Glutamatergic neuron (in vitro differentiated cells): ENCODE data around the gene NCAPD3. TPM values are rescaled to one million over a fixed set of nuclear protein-coding genes. Genes with fewer than 3 reads are reported as not detected.

Experiments
- DNase-seq: peaks from one replicate; pipeline ENCODE4 v3.0.0; 2022
- H3K27ac Mint-ChIP-seq: one replicate; pipeline ENCODE4 v1.8.0; 2020; ENCODE audit warnings: mild to moderate bottlenecking, mixed read lengths, inconsistent platforms; ENCODE audit not compliant: unreplicated experiment
- H3K27me3 Mint-ChIP-seq: one replicate; pipeline ENCODE4 v1.8.0; 2020; ENCODE audit warnings: mild to moderate bottlenecking, moderate library complexity, mixed read lengths, inconsistent platforms; ENCODE audit not compliant: unreplicated experiment
- H3K36me3 Mint-ChIP-seq: one replicate; pipeline ENCODE4 v1.8.0; 2020; ENCODE audit warnings: mild to moderate bottlenecking, mixed read lengths, inconsistent platforms; ENCODE audit not compliant: unreplicated experiment
- H3K4me1 Mint-ChIP-seq: one replicate; pipeline ENCODE4 v1.8.0; 2020; ENCODE audit warnings: mild to moderate bottlenecking, low read depth, mixed read lengths, inconsistent platforms; ENCODE audit not compliant: unreplicated experiment
- H3K4me3 Mint-ChIP-seq: one replicate; pipeline ENCODE4 v1.8.0; 2020; ENCODE audit warnings: mild to moderate bottlenecking, mixed read lengths, inconsistent platforms; ENCODE audit not compliant: unreplicated experiment
- H3K9me3 Mint-ChIP-seq: one replicate; pipeline ENCODE4 v1.8.0; 2020; ENCODE audit warnings: mild to moderate bottlenecking, moderate library complexity, mixed read lengths, inconsistent platforms; ENCODE audit not compliant: unreplicated experiment
- total RNA-seq: library from RNA; stranded (reverse); fragmentation: NEBNext Ultra II Directional; extraction: Animal tissue kit (Norgen Biotek cat#: 25700); gene quantifications from one replicate; pipeline ENCODE4 v1.2.1, GENCODE V29; 2021; ENCODE audit not compliant: unreplicated experiment
- TF ChIP-seq, protein P1 (sequence below): fragments of 200-600 bp; sonication (generic); IDR thresholded peaks from one replicate; pipeline ENCODE4 v1.5.0; 2021; ENCODE audit not compliant: partially characterized antibody, unreplicated experiment

NCAPD3 gene
- total RNA-seq, 1 donor from 2014 or later = 20.3 TPM

DNA sequence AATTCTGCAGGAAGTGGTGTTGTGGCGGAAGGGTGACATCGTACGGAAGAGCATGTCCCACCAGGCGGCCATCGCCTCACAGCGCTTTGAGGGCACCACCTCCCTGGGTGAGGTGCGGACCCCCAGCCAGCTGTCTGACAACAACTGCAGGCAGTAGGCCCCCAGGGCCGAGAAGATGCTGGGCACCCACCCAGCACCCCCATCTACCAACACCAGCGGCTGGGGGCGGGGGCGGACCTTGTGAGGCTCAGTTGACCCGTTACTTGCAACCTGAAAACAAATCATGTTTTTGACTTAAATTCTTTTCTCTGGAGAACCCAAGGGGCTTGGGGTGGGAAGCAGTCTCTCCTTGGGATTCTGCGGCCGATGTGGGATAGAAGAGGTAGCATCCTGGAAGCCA lies 21.7 kb upstream of the NCAPD3 start:
- H3K27me3 Mint-ChIP-seq = no peaks in the 10 kb centered on the region
- H3K4me3 Mint-ChIP-seq = no peak overlapping the region
- TF ChIP-seq, protein P1, sequence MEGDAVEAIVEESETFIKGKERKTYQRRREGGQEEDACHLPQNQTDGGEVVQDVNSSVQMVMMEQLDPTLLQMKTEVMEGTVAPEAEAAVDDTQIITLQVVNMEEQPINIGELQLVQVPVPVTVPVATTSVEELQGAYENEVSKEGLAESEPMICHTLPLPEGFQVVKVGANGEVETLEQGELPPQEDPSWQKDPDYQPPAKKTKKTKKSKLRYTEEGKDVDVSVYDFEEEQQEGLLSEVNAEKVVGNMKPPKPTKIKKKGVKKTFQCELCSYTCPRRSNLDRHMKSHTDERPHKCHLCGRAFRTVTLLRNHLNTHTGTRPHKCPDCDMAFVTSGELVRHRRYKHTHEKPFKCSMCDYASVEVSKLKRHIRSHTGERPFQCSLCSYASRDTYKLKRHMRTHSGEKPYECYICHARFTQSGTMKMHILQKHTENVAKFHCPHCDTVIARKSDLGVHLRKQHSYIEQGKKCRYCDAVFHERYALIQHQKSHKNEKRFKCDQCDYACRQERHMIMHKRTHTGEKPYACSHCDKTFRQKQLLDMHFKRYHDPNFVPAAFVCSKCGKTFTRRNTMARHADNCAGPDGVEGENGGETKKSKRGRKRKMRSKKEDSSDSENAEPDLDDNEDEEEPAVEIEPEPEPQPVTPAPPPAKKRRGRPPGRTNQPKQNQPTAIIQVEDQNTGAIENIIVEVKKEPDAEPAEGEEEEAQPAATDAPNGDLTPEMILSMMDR = no peak
- H3K4me1 Mint-ChIP-seq = no peaks in the 10 kb centered on the region
- H3K27ac Mint-ChIP-seq = no peak overlapping the region
- H3K9me3 Mint-ChIP-seq = peaks cover 2% of the 10 kb centered on the region
- DNase-seq = no peak
- H3K36me3 Mint-ChIP-seq = peaks cover 3% of the 10 kb centered on the region

DNA sequence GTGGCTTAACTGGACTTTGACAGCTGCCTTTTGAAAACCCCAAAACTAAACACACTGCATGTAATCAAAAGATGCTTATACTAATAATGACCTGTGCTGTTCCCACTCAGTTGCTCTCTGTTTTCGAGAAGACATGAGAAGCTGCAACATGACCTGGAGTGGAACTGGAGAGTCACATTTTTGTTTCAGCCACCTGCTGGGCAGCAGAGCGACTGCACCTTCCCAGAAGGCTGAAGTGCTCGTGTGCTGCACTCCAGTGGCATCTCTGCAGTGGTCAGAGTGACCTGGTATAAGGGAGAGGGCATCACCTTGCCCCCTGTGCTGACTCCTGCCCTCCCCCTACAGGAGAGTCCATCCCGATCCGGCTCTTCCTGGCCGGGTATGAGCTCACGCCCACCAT lies 20.8 kb upstream of the NCAPD3 start:
- H3K27ac Mint-ChIP-seq = no peak overlapping the region
- peaks cover 3% of the 10 kb centered on the region for H3K36me3 Mint-ChIP-seq
- H3K27me3 Mint-ChIP-seq = no peaks in the 10 kb centered on the region
- peaks cover 2% of the 10 kb centered on the region for H3K9me3 Mint-ChIP-seq
- no peak overlapping the region for H3K4me3 Mint-ChIP-seq
- no peak for DNase-seq
- TF ChIP-seq, protein P1 = peak; percentile 70
- H3K4me1 Mint-ChIP-seq = no peaks in the 10 kb centered on the region

DNA sequence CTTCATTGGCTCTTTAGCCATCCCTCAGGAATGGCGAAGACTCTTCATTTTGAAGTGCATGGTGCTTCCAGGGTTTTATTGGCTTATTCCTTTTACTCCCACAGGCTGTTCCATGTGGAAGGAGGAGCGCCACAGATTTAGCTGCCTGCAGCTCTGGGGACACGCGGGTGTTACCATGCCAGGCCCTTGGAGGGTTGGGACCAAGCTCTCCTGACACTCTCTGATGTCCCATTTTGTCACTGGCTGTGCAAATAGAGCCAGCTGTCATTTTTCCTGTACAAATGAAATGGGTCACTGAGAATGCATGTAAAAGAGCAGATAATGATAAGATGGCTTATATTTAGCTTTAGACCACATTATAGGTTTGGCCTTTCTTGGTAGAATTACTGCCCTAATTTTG lies 20.1 kb upstream of the NCAPD3 start:
- Mint-ChIP-seq H3K4me1 (peaks cover 3% of the 10 kb centered on the region), H3K4me3 (no peak overlapping the region), H3K27ac (no peak overlapping the region), H3K27me3 (no peaks in the 10 kb centered on the region), H3K36me3 (peaks cover 3% of the 10 kb centered on the region), H3K9me3 (no peaks in the 10 kb centered on the region)
- DNase-seq = no peak
- TF ChIP-seq, protein P1 = no peak

DNA sequence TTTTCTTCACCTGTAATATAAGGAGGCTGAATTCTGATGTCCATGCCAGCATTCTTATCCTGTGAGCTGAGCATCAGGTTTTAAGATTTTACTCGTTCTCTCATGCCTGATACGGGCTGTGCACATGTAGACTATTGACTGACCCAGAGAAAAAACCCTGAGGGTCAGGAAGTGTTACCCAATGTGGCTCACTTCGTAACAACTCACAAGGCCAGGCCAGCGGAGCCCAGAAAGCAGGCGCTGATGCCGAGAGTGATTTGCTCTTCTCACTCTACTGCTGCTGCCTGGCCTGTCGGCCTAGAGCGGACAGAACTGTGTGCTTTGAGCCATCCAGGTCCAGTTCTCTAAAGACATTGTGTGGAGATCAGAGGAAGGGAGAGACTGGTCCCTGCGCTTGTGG lies 18.6 kb upstream of the NCAPD3 start:
- no peak for DNase-seq
- peaks cover 3% of the 10 kb centered on the region for H3K36me3 Mint-ChIP-seq
- peaks cover 3% of the 10 kb centered on the region for H3K4me1 Mint-ChIP-seq
- TF ChIP-seq, protein P1 = no peak
- H3K4me3 Mint-ChIP-seq = no peak overlapping the region
- H3K27me3 Mint-ChIP-seq = peaks cover 5% of the 10 kb centered on the region
- peaks cover 2% of the 10 kb centered on the region for H3K9me3 Mint-ChIP-seq
- H3K27ac Mint-ChIP-seq = no peak overlapping the region

DNA sequence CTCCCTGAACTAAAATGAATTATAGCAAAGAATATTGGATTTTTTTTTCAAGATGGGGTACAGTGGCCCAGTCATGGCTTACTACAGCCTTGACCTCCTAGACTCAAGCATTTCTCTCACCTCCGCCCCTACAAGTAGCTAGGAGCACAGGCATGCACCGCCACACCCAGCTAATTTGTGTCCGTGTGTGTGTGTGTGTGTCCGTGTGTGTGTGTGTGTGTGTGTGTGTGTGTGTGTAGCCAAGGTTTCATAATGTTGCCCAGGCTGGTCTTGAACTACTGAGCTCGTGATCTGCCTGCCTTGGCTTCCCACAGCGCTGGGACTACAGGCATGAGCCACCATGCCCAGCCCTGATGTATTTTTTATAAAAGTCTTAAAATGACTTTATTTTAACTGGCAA lies 16.8 kb upstream of the NCAPD3 start:
- H3K9me3 Mint-ChIP-seq = peaks cover 2% of the 10 kb centered on the region
- peaks cover 3% of the 10 kb centered on the region for H3K36me3 Mint-ChIP-seq
- H3K4me3 Mint-ChIP-seq = no peak overlapping the region
- no peak for DNase-seq
- no peak overlapping the region for H3K27ac Mint-ChIP-seq
- TF ChIP-seq, protein P1 = no peak
- H3K27me3 Mint-ChIP-seq = peaks cover 5% of the 10 kb centered on the region
- H3K4me1 Mint-ChIP-seq = peaks cover 3% of the 10 kb centered on the region
